ENCODE data around the gene OR6N1. TPM values are rescaled to one million over a fixed set of nuclear protein-coding genes. Genes with fewer than 3 reads are reported as not detected.

Gene OR6N1
- polyA plus RNA-seq, 5 donors, result not detected

- no peak for DNase-seq
Observed at GRCh38 chr1:158752155-158752712, 19.8 kb downstream of the OR6N1 start.

GRCh38 chr1:158735848-158736247, 36.1 kb downstream of the OR6N1 start:
- DNase-seq, result no peak

GRCh38 chr1:158732524-158732923, 39.5 kb downstream of the OR6N1 start:
- no peak for DNase-seq

GRCh38 chr1:158731707-158732106, 40.3 kb downstream of the OR6N1 start:
- no peak for DNase-seq

GRCh38 chr1:158730453-158730852, 41.5 kb downstream of the OR6N1 start:
- no peak for DNase-seq

- DNase-seq, result no peak
Observed at GRCh38 chr1:158728510-158729225, 43.3 kb downstream of the OR6N1 start.

GRCh38 chr1:158724442-158724841, 47.6 kb downstream of the OR6N1 start:
- no peak for DNase-seq

- DNase-seq, result no peak
Observed at GRCh38 chr1:158720620-158721019, 51.4 kb downstream of the OR6N1 start, which contains the start of gene OR6K3. OR6K3 (minus strand) TSS chr1:158720720; CDS start chr1:158718115, 2,605 bp downstream.

- no peak for DNase-seq
Observed at GRCh38 chr1:158719664-158720063, 52.3 kb downstream of the OR6N1 start.

GRCh38 chr1:158717344-158717743, 54.7 kb downstream of the OR6N1 start:
- no peak for DNase-seq

- DNase-seq, result no peak
Observed at GRCh38 chr1:158716335-158716734, 55.7 kb downstream of the OR6N1 start.

- DNase-seq, result no peak
Observed at GRCh38 chr1:158714754-158715153, 57.2 kb downstream of the OR6N1 start.

Other genes starting within 250 kb of the OR6N1 start
- gene OR6Y1, start 217.8 kb downstream of the OR6N1 start, polyA plus RNA-seq (ENCODE audit: insufficient read depth in 1 of 5, insufficient read length in 5 of 5, low replicate concordance in 1 of 5), result under 1 TPM in 1 of 5 donors, not detected in 4; 0.13 TPM
- not detected for gene OR6P1, start 201.6 kb downstream of the OR6N1 start, polyA plus RNA-seq (ENCODE audit: insufficient read depth in 1 of 5, insufficient read length in 5 of 5, low replicate concordance in 1 of 5)
- gene OR10X1, start 192.3 kb downstream of the OR6N1 start, polyA plus RNA-seq (ENCODE audit: insufficient read depth in 1 of 5, insufficient read length in 5 of 5, low replicate concordance in 1 of 5), result not detected
- under 1 TPM; 0.19 to 0.70 (median 0.29) TPM for gene OR10Z1, start 166.9 kb downstream of the OR6N1 start, polyA plus RNA-seq (ENCODE audit: insufficient read depth in 1 of 5, insufficient read length in 5 of 5, low replicate concordance in 1 of 5)
- gene SPTA1, start 85.5 kb downstream of the OR6N1 start, polyA plus RNA-seq (ENCODE audit: insufficient read depth in 1 of 5, insufficient read length in 5 of 5, low replicate concordance in 1 of 5), result 10 to 100 TPM in 2 of 5 donors, 1 to 10 TPM in 3; 8.3 to 26.4 (median 8.9) TPM
- gene OR6K2, start 71.5 kb downstream of the OR6N1 start, polyA plus RNA-seq (ENCODE audit: insufficient read depth in 1 of 5, insufficient read length in 5 of 5, low replicate concordance in 1 of 5), result not detected
- under 1 TPM in 2 of 5 donors, not detected in 3; 0.09 TPM for gene OR6K3, start 51.5 kb downstream of the OR6N1 start, polyA plus RNA-seq (ENCODE audit: insufficient read depth in 1 of 5, insufficient read length in 5 of 5, low replicate concordance in 1 of 5)
- not detected for gene OR6K6, start 17.5 kb downstream of the OR6N1 start, polyA plus RNA-seq (ENCODE audit: insufficient read depth in 1 of 5, insufficient read length in 5 of 5, low replicate concordance in 1 of 5)
- gene OR6N2, start 9.0 kb upstream of the OR6N1 start, polyA plus RNA-seq (ENCODE audit: insufficient read depth in 1 of 5, insufficient read length in 5 of 5, low replicate concordance in 1 of 5), result not detected
- gene MNDA, start 59.2 kb upstream of the OR6N1 start, polyA plus RNA-seq (ENCODE audit: insufficient read depth in 1 of 5, insufficient read length in 5 of 5, low replicate concordance in 1 of 5), result 1 to 10 TPM; 4.3 to 6.9 (median 4.8) TPM
- gene PYHIN1, start 159.4 kb upstream of the OR6N1 start, polyA plus RNA-seq (ENCODE audit: insufficient read depth in 1 of 5, insufficient read length in 5 of 5, low replicate concordance in 1 of 5), result 1 to 10 TPM in 2 of 5 donors, under 1 TPM in 3; 0.44 to 1.4 (median 0.82) TPM
- gene IFI16, start 237.7 kb upstream of the OR6N1 start, polyA plus RNA-seq (ENCODE audit: insufficient read depth in 1 of 5, insufficient read length in 5 of 5, low replicate concordance in 1 of 5), result 100 to 1,000 TPM in 3 of 5 donors, 10 to 100 TPM in 2; 70.2 to 134 (median 118) TPM

Measured in right lung (tissue), 5 donors.